WI38 (cell line): ENCODE data around the gene C19orf38.
A peak's percentile ranks its signal among the peaks of the same experiment; 100 is the strongest.

Experiments used
- H3K4me3 ChIP-seq: 2 replicates; pipeline ENCODE4 v1.5.1; 2011; ENCODE audit warnings: low read depth, mild to moderate bottlenecking, control low read depth, low read length
- TF ChIP-seq, protein P1 (sequence below): IDR thresholded peaks from 2 replicates; pipeline ENCODE4 v1.5.1; 2012; ENCODE audit warnings: low read depth, mild to moderate bottlenecking, control low read depth, low read length

The C19orf38 gene

DNA sequence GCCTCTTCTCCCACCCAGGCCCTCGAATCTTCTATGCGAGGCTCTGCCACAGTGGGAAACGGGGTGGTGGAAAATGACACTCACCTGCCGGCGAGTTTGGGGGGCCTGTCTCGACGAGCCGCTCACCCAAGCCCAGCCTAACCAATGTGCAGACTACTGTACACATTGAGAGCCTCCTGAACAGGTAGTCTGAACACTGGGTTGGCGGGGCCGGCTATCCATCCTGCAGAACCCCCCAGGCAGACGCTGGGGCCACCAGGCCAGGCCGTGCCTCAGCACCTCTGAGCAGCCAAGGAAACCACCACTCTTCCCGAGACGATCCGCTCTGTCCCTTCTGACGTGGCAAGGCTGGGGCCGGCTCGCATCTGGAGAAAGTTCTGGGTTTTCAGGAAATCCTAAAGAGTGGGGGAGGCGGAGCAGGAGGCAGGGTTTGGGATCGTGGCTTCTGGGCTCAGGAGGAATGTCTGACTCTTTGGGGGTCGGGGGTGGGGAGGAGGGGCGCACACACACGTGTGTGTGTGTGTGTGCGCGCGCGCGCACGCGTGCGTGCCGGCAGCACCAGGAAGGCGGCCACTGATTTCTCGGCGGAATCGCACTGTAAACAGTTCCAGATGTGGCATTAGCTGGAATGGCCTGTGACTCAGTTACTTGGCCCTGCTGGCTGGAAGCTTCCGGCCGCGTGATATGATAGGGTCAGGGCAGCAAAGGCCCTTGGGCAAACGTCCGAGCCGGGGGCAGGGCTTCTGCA, 30.8 kb upstream of the C19orf38 start:
- H3K4me3 ChIP-seq, result peak overlapping the region; percentile 90
- TF ChIP-seq, protein P1, sequence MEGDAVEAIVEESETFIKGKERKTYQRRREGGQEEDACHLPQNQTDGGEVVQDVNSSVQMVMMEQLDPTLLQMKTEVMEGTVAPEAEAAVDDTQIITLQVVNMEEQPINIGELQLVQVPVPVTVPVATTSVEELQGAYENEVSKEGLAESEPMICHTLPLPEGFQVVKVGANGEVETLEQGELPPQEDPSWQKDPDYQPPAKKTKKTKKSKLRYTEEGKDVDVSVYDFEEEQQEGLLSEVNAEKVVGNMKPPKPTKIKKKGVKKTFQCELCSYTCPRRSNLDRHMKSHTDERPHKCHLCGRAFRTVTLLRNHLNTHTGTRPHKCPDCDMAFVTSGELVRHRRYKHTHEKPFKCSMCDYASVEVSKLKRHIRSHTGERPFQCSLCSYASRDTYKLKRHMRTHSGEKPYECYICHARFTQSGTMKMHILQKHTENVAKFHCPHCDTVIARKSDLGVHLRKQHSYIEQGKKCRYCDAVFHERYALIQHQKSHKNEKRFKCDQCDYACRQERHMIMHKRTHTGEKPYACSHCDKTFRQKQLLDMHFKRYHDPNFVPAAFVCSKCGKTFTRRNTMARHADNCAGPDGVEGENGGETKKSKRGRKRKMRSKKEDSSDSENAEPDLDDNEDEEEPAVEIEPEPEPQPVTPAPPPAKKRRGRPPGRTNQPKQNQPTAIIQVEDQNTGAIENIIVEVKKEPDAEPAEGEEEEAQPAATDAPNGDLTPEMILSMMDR, result no peak

GRCh38 chr19:10818301-10819123, 29.7 kb upstream of the C19orf38 start:
- no peak overlapping the region for H3K4me3 ChIP-seq
- TF ChIP-seq, protein P1, result no peak

- no peak overlapping the region for H3K4me3 ChIP-seq
- TF ChIP-seq, protein P1, result no peak
Measured at GRCh38 chr19:10819124-10820060, 28.8 kb upstream of the C19orf38 start.

DNA sequence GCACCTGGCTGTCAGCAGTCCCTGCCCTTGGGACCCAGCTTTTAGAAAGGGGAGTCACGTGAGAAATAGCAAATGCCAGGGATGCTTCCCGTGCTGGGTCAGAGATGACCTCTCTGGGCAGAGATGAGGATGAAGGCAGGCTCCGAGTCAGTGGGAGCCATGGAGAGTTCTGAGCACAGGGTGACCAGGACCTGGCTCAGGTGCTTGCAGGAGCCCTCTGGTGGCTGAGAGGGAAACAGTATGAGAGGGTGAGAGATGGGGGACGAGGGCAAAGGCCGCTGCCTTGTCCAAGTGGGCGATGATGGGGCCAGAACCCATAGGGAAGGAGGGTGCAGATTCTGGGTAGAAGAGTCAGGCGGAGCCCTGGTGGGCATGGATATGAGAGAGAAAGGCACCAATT, 28.0 kb upstream of the C19orf38 start:
- H3K4me3 ChIP-seq, result no peak overlapping the region
- TF ChIP-seq, protein P1, result peak; percentile 21; the same call in 1 of the 2 replicates

DNA sequence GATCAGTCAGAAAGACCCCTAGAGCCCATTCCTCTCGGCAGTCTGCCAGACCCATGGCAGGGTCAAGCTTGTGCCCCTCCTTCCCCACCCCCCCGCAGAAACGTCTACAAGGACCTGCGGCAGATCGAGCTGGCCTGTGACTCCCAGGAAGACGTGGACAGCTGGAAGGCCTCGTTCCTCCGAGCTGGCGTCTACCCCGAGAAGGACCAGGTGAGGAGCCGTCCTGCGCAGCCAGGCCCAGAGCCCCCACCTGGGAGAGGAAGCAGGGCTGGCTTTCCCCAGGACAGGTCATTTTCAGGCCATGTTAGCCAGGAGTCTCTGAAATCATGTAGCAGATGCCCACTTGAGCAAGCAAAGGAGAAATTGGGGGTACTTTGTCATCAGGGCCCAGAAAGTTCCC, 24.5 kb upstream of the C19orf38 start:
- H3K4me3 ChIP-seq, result no peak overlapping the region

DNA sequence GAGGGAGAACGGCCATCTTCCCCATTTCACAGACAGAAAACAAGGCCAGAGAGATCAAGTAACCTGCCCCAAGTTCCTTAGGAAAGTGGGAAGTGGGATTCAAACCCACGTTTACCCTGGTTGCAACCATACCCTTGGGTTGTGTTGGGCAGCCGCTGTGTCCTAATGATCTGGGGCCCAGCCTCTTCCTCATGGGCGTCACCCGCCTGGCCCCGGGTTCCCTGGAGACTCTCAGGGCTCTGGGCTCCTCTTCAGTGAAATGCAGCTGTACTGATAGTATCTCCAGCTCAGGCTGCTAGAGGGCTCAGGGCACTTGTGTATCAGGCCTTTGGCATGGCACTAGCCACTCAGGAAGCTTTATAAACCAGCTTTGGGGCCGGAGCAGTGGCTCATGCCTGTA, 22.0 kb upstream of the C19orf38 start:
- no peak overlapping the region for H3K4me3 ChIP-seq
- TF ChIP-seq, protein P1, result no peak

More for the DNA sequence above, 24.5 kb upstream of the C19orf38 start:
- TF ChIP-seq, protein P1, result no peak
